GM19467 (cell line): Measurements from ENCODE around the gene AP3S2.
"Not testable (repeated sequence)": the region's sequence is repeated elsewhere in the genome, so short reads cannot be mapped to it uniquely, and the experiment has no call there.

Source experiments
- ATAC-seq: cut with Tn5 transposase; IDR thresholded peaks from one replicate; pipeline ENCODE4 v1.9.1; 2021; ENCODE audit warnings: mild to moderate bottlenecking, moderate library complexity; ENCODE audit not compliant: unreplicated experiment

The AP3S2 gene

DNA sequence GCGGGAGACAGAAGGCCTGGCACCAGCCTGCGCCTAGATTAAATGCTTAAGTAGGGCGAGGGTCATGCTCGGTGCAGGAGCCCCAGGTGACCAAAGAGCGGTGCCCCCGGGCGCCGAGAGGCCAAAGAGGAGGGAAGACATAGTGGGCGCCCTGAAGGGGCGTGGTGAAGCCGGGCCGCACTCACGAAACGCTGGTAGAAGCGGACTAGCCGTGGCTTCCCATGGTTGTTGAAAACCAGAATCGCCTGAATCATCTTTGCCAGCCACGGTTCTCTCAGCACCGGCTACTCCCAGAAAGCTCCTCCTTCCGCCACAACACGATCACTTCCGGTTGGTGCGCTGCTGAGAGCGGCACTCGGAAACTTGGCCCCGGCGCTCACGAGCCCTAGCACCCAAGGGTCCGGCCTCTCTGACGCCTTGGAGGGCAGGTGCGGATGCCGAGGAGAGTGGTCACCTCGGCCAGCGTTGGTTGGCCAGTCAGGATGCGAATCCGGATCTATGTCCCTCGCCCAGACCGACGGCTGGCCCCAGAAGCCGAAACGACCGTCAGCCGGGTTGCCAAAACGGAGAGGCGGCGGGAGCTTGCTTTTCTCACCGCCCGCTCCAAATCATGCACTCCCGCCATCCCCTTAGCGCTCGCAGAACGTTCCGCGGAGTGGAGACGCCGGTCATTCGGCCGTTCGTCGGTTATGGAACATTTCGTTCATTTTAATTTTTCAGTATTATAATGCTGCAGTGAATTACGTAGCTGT lies at the start of gene AP3S2:
AP3S2 (minus strand) TSS at position 299 of the 752 bp plus-strand sequence; CDS start at position 254, 45 bp downstream.
- ATAC-seq, result peak; percentile 84

DNA sequence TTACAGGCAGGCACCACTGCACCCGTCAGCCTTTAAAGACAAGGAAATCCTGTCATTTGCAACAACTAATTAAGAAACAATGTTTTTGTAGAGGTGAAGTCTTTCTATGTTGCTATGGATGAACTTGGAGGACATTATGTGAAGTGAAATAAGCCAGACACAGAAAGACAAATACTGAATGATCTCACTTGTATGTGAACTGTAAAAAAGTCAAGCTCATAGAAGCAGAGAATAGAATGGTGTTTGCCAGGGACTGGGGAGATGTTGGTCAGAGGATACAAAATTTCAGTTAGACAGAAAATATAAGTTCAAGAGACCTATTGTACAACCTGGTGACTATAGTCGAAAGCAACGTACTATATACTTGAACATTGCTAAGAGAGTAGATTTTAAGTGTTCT lies 46.1 kb upstream of the AP3S2 start:
- ATAC-seq, result no peak

DNA sequence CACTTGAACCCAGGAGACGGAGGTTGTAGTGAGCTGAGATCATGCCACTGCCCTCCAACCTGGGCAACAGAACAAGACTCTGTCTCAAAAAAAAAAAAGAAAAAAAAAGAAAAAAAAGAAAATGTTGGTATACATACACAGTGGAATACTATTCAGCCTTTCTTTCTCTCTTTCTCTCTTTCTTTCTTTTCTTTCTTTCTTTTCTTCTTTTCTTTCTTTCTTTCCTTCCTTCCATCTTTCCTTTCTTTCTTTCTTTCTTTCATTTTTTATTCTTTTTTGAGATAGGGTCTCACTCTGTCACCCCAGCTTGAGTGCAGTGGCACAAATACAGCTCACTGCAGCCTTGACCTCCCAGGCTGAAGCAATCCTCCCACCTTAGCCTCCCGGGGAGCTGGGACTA lies 45.6 kb upstream of the AP3S2 start:
- not testable (repeated sequence) for ATAC-seq

DNA sequence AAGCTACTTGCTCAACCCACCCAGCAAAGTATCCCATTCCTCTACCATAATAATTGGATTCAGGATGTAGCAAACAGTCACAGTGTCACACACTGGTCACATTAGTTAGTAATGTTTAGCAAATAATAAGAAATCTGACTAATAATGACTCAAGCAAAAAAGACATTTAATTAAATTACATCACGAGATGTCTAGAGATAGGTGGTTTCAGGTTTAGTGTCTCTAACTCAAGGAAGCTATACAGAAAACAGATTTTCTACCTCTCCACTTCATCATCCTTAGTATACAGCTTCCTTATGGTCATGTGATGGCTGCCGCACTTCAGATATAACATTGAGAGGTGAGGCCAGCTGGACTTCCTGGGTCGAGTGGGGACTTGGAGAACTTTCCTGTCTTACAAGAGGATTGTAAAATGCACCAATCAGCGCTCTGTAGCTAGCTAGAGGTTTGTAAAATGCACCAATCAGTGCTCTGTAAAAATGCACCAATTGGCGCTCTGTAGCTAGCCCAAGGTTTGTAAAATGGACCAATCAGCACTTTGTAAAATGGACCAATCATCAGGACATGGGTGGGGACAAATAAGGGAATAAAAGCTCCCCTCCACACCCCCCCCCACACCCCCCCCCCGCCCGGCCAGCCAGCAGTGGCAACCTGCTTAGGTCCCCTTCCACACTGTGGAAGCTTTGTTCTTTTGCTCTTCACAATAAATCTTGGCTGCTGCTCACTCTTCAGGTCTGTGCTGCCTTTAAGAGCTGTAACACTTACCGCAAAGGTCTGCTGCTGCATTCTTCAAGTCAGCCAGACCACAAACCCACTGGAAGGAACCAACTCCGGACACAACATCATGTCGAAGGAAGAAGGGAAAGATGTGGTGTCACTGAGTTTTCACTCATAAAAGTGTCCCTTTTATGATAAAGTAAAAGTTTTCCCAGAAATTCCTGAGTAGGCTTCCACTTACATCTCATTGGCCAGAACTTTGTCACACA lies 43.9 kb upstream of the AP3S2 start:
- no peak for ATAC-seq

DNA sequence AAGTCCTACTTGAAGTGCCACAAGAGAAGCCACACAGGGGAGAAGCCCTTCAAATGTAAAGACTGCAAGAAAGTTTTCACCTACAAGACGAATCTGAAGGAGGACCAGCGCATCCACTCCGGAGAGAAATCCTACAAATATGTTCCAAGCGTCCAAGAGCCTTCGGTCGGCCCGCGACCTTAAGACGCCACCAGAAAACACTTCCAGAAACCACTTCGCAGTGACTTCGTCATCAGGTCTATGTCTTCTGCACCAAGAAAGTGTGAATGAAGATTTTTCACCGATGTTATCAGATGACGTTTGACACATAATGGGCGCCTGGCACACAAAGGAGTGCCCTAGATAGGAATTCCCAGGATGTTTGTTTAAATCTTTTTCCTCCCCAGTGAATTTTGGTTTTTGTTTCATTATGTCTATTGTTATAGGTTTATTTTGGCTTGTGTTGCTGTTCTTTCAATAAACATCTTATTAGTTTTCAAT lies 43.0 kb upstream of the AP3S2 start:
- no peak for ATAC-seq

DNA sequence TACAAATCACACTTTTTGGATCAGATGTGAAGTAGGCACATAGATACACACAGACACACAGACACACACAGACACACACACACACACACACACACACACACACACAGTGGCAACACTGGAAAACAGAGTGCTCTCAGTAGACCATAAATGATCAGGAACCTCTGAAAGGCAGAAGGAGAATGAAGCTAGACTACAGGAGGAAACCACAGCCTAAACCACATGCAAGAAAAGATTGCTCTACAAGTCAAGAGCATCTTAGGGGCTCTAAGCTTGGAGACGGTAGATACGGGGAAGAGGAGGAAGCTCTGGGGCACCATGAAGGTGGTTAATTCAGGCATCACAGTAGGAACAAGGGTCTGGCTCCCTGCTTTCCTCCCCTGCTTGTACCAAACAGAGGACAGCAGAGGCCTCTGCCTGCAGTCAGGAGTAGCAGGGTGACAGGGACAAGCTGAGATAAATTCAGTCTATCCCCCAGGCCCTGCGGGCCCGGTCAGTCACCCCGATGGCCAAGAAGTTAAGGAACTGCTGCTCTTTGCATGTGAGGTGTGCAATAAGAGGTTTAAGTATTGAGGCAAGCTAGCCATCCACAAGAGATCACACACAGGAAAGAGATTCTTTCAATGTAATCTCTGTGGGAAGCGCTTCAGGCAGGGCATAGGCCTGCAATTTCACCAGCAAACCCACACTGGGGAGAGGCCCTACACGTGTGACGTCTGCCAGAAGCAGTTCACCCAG lies 42.4 kb upstream of the AP3S2 start:
- ATAC-seq, result no peak

DNA sequence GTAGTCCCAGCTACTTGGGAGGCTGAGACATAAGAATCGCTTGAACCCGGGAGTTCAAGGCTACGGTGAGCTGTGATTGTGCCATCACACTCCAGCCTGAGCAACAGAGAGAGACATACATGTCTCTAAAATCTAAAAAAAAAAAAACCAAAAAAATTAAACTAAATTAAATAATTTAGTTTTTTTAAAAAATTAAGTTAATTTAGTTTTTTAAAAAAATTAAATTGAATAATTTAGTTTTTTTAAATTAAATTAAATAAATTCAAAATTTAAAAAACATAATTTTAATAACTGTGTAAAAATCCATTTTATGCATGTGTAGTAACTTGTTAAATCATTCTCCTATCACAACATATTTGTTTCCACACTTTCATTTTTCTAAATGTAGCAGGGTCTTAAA lies 39.1 kb upstream of the AP3S2 start:
- no peak for ATAC-seq

DNA sequence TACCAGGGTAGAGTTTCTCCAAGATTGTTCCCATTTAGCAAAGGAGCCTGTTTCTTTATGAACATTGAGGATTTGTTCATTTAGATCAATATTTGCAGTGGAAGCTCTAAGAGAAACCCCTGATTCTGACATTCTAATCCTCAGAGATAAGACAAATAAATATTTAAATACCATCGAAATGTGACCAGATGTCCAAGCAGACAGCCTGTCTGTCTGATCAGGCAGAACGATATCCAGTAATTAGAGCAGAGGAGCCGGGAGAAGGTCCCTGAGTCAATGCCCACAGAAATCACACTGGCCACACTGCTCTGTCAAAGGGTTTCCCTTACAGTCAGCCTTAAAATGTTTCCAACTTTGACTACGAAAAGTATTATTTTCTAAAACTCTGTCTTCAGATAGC lies 34.6 kb upstream of the AP3S2 start:
- no peak for ATAC-seq

DNA sequence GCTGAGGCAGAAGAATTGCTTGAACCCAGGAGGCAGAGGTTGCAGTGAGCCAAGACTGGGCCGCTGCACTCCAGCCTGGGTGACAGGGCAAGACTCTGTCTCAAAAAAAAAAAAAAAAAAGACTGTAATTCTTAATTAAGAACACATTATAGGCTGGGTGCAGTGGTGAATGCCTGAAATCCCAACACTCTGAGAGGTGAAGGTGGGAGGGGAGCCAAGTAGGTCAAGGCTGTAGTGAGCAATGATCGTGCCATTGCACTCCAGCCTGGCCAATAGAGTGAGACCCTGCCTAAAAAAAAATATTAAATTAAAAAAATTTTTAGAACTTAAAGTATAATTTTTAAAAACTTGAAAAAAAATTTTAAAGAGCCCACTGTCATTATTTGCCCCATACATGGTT lies 32.4 kb upstream of the AP3S2 start:
- ATAC-seq, result no peak

DNA sequence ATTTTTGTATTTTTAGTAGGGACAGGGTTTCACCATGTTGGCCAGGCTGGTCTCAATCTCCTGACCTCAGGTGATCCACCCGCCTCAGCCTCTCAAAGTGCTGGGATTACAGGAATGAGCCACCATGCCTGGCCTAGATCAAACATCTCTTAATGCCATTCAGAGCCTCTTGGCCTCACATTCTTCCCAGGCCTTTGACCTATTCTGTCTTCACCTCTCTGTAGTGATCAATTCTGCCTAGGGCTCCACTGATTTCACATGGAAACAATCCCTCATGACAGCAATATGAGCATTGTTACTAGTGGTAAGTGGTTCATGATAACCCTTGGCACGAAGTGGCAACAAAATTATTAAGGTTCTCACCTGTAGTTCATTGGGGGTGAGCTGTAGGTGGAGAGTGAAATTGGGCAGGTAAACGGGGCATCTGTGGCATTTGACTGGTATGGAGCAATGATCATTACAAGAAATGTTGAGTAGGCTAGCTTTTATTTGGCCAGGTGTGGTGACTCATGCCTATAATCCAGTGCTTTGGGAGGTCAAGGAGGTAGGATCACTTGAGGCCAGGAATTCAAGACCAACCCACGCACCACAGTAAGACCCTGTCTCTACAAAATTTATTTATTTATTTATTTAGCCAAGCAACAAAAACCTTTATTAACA lies 23.8 kb upstream of the AP3S2 start:
- no peak for ATAC-seq

DNA sequence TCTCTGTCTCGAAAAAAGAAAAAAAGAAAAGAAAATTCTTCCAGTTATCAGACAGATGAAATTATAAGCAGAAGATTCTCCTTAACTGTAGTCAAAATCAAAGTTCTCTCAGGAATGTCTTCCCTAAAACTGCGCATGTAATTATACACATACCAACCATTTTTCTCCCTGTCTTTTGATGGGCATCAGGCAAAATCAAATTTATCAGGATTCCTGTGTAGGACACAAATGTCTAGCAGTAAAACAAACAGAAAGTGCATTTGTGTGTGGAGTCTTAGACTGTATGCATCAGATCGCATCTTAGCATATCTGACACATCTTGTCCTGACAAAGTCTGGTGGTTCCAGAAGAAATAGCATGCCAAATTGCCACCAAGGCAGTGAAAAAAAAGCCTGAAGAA lies 22.9 kb upstream of the AP3S2 start:
- ATAC-seq, result no peak

DNA sequence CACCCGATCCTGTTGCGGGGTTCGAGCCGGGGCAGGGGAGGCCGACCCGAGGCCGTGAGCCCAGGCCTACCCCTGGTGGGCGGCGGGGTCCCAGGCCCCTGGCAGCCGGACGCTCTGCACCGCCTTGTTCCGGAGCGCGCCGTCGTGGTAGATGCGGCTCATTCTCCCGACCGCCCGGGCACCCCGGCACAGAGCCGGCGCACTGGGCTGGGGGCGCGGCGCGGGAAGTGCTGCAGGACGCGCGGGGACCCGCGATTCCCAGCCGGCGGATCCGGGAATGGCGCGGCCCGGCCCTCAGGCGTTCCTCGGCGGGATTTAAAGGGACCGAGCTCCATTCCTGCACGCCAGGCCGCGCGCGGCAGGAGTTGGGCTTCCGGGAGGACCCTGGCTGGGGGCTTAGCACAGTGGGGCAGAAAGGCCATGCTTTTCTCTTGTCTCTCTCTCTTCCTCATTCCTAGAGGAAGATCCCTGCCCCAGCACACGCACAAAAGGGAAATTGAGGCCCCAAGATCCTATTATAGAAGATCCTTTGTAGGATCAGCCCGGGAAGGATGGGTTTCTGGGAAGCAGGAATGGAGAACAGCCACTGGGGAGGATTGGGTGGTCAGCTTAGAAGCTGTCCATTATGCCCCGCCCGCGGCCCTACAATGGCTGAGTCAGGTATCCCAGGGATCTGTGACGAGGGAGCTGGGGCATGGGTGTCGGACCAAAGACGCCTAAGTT lies 19.0 kb upstream of the AP3S2 start, which contains the start of gene ARPIN:
ARPIN (minus strand) TSS at position 279 of the 723 bp plus-strand sequence; CDS start at position 162, 117 bp downstream.
- ATAC-seq, result no peak

DNA sequence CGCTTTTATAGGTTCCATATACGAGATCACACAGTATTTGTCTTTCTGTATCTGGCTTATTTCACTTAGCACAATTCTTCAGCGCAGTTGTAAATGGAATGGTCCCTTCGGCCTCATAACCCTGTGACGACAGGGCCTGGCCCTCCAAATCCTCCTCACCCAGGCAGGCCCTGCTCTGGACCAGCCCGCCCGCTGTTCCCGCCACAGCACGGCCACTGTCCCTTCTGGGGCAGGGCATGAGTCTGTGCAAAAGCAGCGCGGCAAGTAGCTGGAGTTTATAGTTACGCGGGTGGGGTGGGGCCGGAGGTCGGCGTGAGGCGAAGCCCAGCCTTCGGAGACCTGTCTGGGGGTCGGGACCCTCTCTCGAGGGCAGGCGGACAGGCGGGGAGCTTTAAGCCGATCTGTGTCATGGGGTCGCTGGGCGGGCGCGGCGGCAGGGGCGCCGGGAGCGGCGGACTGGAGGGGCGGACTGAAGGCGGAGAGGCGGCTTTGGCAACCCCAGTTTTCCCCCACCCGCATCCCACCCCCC lies 18.4 kb upstream of the AP3S2 start:
- ATAC-seq, result no peak

DNA sequence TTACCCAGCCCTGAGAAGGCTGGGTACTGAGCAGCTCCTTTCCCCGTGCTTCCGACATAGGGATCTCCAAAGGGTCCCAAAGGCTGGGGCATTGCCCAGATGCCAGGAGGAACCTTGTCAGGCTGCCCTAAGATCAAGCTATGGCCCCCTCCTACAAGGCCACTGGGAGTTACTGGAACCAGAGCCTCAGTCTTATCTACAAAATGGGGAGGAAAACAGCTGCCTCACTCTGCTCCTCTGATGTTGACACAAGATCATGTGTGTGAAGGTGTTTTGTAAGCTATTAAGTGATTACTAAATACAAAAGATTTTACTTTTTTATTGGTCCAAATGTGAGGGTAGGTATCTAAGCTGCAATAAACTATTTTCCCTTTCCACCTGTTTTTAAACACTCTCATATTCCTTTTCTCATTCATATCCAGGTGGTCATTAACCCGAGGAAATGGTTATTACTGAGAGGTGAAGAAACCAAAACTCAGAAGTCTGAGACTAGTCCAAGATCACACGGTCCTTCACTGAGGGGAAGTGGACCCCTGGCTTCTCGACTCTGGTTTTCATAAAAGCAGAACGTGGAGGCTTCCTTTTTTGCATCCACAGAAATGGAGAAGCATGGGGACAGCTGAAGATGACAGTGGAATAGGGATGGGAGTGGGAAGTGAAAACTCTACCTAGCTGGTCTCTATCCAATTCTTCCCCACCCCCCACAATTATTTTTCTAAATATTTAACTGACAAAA lies 17.3 kb upstream of the AP3S2 start:
- ATAC-seq, result no peak

DNA sequence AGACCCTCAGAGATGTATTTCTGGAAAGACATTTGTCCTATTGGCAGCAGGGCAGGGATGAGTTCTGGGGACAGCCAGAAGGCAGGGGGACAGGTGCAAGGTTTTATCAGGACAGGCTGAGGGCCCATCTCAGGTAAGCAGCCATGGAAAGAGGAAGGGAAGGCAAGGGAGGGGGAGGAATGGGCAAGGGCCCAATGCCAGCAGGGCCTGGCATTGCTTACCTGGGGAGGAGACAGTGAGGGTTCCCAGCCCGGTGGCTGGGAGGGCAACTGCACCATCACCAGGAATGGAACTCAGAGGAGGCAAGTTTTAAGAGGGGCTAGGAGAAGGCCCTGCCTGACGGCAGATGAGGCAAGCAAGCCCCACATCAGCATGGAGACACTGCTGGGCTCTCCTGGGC lies 15.8 kb upstream of the AP3S2 start:
- ATAC-seq, result no peak

DNA sequence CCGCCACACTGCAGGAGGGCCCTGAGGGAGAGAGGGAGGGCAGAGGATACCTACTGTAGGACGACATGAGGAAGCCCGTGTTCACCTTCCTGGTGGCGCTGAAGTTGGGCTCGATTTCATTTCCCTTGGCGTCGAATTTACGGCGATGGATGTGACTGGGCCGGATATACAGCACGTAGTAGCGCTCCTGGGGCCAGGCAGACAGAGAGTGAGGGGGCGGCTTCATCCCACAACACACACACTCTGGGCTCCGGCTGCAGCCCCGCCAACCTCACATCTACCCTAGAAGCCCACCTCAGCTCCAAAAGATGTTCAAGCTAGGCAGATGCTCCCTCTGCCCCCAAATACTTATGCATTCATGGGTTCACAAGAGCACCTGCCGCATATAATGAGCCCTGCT lies 14.4 kb upstream of the AP3S2 start:
- ATAC-seq, result no peak

DNA sequence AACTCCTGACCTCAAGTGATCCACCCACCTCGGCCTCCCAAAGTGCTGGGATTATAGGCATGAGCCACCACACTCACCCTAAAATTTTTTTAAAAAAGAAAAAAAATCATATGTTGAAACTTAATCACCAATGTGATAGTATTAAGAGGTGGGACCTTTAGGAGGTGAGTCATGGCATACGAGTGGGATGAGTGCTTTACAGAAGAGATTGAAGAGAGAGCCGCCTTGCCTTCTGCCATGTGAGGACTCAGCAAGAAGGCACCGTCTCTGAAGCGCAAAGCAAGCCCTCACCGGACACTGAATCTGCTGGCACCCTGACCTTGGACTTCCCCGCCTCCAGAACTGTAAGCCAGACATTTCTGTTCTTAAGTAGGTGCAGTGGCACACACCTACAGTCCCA lies 13.5 kb upstream of the AP3S2 start:
- no peak for ATAC-seq

DNA sequence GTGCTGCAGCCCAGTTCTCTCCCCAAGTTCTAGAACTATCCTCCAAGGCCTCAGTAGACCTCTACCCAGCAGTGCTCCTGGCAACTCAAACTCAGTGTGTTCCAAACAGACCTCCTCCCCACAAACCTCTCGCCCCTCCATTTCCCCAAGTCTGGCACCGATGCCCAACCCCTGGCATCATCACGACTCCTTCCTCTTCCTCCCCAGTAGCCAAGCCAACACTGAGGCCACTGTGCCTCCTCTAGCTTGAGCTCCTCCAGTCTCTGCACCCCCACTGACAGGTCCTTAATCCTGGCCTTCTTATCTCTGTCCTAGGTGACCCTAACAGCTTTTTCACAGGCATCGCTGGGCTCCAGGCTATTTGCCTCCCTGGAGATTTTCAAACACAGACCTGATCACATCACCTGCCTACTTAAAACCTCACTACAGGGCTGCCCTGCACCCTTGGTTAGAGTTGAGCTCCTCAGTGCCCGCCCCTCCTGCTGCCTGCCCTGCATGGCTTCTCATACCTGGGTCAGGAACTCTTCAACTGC lies 12.1 kb upstream of the AP3S2 start:
- no peak for ATAC-seq

DNA sequence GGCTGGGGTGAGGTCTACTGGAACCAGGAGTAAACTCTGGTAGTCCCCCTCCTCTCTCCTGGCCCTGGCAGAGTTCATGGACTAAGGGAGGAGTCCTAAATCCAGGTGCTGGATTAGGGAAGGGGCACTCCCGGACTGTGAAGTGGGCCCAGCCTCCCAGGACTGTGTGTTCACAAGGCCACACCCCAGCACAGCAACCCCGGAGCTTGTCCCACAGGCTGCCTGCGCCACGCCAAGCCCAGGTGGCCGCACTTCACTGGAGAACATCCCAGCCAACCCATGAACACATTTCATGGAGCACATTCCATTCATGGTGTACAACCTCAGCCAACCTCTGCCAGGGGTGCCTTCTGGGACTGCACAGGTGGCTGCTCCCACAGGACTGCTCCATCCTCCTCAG lies 10.7 kb upstream of the AP3S2 start:
- no peak for ATAC-seq
